Measurements from ENCODE around the gene GANAB. TPM values are rescaled to one million over a fixed set of nuclear protein-coding genes. Genes with fewer than 3 reads are reported as not detected.
"Not testable (repeated sequence)": the region's sequence is repeated elsewhere in the genome, so short reads cannot be mapped to it uniquely, and the experiment has no call there.

GANAB gene
- 172 and 229 TPM in 2 replicates for total RNA-seq (2014; rRNA removed; shearing (Covaris generic))
- 291 and 403 TPM in 2 replicates for polyA plus RNA-seq (2014; cell fraction: nucleus; rRNA removed)

DNA sequence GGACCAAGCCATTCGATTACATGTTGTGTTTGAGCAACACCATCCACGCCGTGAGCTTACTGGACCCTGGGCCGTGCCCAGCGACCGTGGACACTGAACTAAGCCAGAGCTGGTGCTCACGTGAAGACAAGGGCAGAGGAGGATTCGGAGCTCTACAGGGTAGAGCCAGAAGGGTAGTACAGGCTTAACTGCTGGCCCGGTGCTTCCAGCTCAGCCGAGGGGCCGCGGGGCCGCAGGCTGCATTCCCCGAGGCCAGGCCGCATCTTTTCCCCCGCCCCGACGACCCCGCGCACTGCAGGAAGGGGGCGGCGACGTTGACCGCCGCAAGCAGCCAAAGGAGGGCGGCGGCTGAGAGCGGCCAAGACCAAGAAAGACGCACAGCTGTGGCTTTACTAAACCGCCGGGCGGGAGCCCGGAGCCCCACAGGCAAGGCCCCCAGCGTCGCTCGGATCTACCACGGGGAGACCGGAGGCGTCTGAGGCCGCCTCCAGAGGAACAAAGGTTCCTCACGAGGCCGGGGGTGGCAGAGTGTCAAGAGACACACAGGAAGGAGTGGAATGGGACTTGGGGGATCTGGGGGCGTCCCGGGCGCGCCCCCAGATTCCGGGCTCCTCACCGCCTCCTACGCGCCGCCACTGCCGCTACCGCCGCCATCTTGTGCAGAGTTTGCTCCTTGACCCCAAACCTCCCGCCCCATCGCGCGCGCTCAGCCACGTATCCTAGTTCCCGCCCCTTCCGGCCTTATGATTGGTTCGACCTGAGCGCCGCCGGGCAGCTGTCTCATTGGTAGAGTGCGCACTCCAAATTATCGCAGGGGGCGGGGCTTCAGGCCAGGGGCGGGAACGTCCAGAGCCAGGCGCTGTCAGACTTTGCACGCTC is at the start of gene GANAB:
Gene GANAB (minus strand): TSS at position 668 of the 879 bp plus-strand sequence. CDS start 14 bp downstream, at position 654.
- DNase-seq (ENCODE audit: extremely low read depth, low read depth) = peak; percentile 95

DNA sequence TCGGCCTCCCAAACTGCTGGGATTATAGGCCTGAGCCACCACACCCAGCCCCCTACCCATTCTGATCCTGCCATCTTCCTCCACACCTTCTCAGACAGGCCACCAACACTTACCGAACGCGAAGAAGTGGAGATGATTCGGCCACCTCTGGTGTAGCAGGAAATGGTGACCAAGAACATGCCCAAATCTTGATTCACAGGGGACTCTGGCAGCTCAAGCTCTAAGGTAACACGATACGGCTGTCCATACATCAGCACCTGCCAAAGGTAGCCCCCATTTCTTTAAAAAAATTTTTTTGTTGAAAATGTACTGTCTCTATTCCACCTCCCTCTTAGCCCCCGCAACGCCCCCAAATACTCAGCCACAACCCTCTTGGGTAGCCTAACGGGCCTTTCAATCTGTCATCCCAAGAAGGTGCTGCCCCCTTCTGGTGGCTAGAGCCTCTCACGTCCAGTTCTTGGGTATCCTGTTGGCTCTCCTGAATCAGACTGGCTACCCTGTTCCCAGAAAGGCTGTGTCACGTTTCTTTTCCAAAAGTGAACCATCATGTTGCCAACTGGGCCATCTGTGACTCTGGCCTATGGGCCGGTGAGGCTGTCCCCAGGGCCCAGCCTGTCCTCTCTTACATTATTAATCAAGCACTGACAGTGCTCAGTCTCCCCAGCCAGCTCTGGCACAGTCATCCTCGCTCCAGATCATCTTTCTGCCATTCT is 48.2 kb upstream of the GANAB start:
- DNase-seq (ENCODE audit: extremely low read depth, low read depth) = peak; percentile 71

DNA sequence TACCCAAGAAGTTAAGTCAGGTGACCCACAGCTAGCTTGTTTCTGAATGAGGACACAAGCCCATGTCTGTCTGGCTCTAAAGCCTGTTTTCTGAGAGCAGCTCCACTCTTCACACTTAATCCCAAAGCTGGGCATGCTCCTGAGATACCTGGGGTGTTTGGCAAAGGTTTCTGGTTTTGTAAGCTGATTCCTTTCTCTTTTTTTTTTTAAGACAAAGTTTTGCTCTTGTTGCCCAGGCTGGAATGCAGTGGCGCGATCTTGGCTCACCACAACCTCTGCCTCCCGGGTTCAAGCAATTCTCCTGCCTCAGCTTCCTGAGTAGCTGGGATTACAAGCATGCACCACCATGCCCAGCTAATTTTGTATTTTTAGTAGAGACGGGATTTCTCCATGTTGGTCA is 47.2 kb upstream of the GANAB start:
- DNase-seq (ENCODE audit: extremely low read depth, low read depth) = not testable (repeated sequence)

DNA sequence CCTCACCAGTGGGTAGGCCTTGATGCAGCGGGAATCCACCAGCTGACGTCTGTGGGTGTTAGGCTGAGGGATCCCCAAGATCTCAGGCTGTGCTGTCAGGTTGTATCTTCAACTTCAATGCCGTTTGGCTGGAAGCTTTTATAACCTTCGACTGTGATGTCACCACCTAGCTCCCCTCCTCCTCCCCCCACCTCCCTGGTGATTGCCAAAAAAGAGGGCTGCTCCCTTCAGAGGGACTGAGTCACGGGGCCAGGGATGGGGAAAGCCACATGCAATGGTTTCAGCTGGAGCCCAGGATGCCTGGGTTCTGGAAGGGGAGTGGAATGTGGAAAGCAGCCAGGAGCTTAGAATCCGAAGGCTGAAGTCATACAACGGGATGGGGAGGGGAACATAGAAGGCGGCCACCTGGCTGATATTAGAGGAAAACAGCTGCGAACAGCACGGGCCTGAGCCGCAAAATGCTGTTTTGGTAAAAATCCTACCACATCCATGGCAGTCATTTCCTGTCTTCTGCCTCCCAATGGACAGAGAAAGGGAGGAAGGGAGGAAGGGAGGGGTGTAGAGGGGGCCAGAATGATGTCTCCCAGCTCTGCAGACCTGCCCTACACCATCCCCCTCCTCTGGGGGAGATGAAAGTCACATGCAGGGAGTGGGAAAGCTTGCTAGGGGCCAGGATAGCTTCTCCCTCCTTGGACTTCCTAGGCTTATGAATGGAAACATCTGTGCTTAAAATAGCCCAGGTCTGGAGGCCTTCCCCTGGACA is 43.2 kb upstream of the GANAB start, which contains the start of gene LRRN4CL:
Gene LRRN4CL (minus strand): TSS at position 110 of the 763 bp plus-strand sequence. CDS start 1,022 bp downstream, outside the sequence.
- no peak for DNase-seq (ENCODE audit: extremely low read depth, low read depth)

DNA sequence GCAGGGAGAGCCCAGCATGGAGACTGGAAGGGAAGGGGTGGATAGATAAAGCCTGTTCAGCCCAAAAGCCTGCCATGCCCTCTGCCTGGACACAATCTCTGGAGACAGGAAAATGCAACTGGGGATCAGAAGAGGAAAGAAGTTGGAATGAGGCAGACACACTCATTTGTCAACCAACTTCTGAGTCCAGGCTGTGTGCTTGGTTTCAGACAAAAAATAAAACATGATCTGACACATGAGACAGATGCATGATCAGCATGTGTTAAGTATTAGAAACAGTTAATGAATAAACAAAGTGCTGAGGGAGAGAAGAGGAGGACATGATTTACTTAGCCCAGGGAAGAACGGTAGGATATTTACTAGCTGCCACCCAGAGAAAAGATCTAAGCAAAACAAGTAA is 42.1 kb upstream of the GANAB start:
- no peak for DNase-seq (ENCODE audit: extremely low read depth, low read depth)

DNA sequence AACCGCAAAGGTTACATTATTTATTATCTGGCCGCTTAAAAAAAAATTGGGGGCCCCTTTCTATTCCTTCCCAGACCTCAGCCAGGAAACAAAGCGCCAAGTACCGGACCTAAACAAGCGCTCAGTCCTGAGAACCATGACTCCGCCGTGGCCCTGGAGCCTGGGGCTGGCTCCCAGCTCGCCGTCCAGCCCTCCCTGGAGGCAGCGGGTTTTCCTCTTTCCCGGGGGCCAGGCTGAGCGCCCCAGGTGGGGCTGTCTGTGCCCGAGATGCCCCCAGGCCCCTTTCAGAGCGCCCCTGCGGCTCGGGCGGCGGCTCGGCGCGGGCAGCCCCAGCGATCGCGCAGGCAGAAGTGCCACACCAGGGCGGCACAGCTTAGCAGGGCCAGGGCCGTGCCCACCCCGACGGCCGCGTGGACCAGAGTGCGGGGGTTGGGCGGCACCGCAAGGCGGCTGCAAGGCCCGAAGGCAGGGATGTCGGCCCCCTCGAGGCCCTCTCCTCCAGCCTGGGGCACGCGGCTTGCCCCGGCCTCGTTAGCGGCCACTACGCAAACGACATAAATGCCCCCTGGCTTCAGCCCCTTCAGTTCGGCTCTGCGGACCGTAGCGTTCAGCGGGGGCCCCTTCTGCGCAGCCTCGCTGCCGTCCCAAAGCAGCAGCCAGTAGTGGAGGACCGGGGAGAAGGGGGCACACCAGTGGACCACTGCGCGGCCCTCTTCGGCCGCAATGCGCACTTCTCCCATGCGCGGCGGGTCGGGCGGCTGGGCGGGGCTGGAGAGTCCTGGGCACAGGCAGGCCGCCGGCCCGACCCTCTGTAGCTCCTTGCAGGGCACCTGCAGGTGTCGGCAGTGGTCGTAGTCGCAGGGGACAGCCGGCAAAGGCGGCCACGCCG is 41.3 kb upstream of the GANAB start:
- DNase-seq (ENCODE audit: extremely low read depth, low read depth) = no peak

DNA sequence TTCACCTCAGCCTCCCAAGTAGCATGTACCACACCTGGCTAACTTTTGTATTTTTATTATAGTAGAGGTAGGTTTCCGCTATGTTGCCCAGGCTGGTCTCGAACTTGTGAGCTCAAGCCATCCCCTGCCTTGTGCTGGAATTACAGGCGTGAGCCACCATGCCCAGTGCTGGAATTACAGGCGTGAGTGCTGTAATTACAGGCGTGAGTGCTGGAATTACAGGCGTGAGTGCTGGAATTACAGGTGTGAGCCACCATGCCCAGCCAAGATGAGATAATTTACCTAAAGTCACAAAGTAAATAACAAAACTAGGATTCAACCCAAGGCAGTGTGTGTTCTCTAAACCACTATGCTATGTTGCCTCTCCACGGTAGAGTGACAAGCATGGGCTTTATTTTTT is 36.1 kb upstream of the GANAB start:
- no peak for DNase-seq (ENCODE audit: extremely low read depth, low read depth)

DNA sequence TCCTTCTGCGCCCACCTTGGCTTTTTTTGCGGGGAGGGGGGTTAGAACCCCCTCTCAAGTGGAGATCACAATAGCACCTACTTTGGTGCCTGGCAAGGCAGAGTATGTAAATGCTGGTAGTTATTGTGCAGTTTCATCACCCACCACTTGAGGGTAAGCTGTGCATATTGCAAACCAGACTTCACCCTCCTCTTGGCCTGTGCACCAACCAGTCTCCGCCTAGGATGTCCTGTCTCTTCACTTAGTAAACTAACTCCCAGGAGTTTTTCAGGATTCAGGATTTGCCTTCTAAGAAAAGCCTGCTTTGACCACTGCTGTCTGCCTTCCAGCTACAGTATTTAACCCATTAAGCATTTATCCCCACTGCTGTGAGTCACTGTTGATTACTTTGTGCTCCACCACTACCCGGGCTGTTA is 34.4 kb upstream of the GANAB start:
- peak; percentile 64 for DNase-seq (ENCODE audit: extremely low read depth, low read depth)

DNA sequence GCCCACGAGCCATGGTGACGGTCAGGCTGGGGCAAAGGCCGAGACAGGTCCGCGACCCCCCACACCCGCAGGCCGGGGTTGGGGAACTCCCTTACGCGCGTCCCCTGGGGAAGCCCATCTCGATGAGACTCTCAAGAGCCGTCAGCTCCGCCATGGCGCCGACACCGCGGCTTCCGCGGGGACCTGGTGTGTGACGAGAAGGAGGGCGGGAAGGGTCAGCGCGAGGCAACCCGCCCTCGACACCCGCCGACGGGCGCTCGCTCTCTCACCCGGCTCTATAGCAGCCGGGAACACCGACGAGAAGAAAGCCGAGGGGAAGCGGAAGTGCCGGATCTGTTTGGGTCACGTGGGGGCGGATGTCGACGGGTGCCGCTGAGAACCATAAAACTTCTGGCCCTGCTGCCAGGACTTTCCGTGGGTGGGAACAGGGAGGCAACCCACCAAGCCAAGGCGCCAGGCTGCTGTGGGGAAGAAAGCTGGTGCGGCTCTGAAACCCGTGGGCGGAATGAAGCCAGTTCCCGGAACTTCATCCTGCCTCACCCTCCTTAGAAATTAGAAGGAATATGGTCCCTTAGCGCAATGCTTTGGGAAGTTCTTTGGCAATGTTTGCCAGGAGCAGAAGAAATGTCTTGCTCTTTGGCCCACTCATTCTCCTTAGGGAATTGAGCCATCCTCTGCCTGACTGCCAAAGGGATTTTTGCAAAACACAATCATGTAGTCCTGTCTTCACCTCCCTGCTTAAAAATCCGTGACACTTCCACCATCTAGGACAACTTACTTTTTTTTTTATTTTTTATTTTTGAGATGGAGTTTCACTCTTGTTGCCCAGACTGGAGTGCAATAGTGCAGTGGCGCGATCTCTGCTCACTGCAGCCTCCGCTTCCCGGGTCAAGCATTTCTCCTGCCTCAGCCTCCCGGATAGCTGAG is 32.6 kb upstream of the GANAB start, which contains the start of gene UBXN1:
Gene UBXN1 (minus strand): TSS at position 304 of the 927 bp plus-strand sequence. CDS start 150 bp downstream, at position 154.
- DNase-seq (ENCODE audit: extremely low read depth, low read depth) = peak; percentile 71

DNA sequence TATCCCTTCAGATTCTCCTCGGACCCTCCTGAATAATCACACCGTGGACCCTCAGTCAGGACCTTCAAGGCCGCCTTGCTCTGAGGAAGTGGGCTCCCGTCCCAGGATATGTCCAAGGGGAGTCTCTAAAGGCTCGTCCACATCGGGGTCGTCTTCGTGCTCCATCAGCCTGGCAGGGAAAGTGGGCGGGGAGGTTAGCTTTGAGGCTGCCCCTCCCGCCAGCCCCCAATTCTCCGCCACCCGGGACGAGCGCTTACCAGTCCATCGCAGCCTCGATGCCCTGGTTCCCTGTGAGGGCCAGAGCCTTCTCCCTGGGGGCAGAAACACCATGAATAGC is 32.0 kb upstream of the GANAB start:
- DNase-seq (ENCODE audit: extremely low read depth, low read depth) = no peak

DNA sequence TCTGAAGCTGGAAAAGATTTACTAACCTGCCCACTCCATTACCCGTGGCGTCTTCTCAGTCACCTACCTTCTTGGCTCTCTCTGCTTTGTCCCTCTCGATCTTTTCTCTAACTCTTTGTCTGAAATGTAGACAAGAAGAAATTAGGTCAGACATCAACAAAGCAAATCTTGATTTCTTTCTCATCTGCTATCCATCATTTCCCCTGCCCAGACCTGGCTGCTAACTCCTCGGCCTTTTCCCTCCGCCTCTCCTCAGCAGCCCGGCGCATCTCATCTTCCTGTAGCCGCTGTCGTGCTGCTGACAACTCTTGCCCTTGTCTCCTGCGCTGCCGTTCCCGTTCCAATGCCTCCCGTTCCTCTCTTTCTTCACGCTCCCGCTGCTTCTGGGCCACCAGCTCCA is 31.3 kb upstream of the GANAB start:
- no peak for DNase-seq (ENCODE audit: extremely low read depth, low read depth)

DNA sequence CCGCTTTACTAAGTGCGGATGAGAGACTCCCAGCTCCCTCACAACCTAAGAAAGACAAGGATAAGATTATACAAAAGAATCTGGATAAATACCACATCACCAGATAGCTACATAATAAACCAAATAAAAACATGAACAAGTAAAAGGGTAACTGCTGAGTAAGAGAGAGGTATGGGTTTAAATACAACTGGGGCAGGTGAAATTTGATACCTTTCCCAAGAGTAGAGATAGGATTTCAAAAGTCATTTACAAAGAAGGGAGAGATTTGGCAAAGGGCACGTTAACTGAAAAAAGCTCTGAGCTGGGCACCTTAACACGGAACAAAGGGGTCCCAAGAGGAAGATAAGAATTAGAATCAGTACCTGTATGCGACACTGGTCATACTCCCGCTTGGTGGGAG is 30.7 kb upstream of the GANAB start:
- no peak for DNase-seq (ENCODE audit: extremely low read depth, low read depth)

DNA sequence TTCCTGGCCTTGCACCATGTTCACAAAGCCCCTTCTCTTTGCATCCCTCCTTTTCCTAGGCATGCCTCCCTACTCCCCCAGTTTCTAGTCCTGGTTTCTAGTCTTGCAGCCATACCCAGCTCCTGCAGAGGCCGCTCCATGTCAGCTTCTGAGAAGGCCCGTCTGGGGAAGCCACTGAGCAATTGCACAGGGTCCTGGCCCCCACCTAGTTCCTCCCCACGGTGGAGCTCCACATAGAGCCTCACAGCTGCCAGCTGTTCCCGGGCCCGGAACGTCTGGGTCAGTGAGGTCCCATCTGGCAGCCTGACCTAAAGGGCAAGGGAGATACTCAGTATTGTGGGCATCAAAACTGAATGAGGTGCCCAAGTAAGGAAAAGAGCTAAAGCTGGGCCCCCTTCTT is 30.3 kb upstream of the GANAB start:
- DNase-seq (ENCODE audit: extremely low read depth, low read depth) = no peak

DNA sequence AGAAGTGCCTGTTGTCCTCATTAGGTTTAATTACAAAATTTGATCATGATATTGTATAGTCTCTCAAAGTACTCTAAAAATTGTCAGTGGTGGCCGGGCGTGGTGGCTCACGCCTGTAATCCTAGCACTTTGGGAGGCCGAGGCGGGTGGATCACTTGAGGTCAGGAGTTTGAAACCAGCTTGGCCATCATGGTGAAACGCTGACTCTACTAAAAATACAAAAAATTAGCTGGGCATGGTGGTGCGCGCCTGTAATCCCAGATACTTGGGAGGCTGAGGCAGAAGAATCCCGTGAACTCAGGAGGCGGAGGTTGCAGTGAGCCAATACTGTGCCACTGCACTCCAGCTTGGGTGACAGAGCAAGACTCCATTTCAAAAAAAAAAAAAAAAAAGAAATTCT is 29.0 kb upstream of the GANAB start:
- DNase-seq (ENCODE audit: extremely low read depth, low read depth) = not testable (repeated sequence)

DNA sequence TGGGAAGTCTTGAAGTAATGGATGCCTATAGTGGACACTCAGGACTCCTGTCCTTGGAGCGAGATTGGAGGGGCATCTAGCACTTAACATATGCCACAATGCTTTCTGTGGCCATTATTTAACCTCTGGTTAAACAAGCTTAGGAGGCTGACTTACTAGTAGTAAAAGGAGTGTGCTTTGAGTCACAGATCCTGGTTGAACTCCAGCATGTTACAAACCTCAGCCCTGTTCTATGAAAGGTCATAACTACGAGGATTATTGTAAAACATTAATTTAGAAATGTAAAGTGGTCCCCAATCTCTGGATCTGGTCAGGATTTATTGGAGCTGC is 26.7 kb upstream of the GANAB start:
- no peak for DNase-seq (ENCODE audit: extremely low read depth, low read depth)

DNA sequence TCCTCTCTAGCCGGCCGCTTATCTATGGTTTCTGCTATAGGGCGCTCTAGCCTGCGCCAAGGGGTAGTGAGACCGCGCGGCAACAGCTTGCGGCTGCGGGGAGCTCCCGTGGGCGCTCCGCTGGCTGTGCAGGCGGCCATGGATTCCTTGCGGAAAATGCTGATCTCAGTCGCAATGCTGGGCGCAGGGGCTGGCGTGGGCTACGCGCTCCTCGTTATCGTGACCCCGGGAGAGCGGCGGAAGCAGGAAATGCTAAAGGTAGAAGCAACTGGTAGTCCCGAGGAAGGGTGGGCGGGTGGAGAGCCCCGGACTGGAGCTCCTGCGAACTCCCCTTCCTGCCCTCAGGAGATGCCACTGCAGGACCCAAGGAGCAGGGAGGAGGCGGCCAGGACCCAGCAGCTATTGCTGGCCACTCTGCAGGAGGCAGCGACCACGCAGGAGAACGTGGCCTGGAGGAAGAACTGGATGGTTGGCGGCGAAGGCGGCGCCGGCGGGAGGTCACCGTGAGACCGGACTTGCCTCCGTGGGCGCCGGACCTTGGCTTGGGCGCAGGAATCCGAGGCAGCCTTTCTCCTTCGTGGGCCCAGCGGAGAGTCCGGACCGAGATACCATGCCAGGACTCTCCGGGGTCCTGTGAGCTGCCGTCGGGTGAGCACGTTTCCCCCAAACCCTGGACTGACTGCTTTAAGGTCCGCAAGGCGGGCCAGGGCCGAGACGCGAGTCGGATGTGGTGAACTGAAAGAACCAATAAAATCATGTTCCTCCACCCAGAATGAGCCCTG is 25.4 kb upstream of the GANAB start, which contains the start of the genes LBHD1 and UQCC3:
Gene LBHD1 (minus strand): TSS at position 660 of the 782 bp plus-strand sequence. CDS start 2,236 bp downstream, outside the sequence.
Gene UQCC3 (plus strand): TSS at position 66 of the 782 bp plus-strand sequence. CDS start 73 bp downstream, at position 139.
- DNase-seq (ENCODE audit: extremely low read depth, low read depth) = peak; percentile 67

DNA sequence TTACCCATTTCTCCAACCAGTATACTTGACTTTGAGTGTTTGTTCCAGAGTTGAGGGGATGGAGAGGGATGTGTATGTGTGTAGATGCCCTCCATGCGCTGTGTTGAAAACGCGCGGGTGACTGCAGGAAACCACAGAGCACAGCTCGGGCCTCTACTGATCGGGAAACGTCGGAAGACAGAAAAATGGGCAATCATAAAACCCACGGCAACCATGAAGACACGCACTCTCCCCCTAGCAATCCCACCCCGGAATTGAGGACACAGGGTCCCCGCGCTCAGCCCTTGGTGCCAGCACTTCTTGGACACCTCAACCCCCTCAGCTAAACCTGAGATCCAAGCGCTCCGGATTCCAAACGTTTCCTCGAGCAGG is 24.8 kb upstream of the GANAB start:
- no peak for DNase-seq (ENCODE audit: extremely low read depth, low read depth)

Measured in NCI-H460 (cell line).